RPMI8226 (cell line): ENCODE measurements around the gene CENATAC.
"Not testable (repeated sequence)": the region's sequence is repeated elsewhere in the genome, so short reads cannot be mapped to it uniquely, and the experiment has no call there.

Experiments used
- DNase-seq: peaks from one replicate; pipeline ENCODE4 v3.0.0-alpha.2; 2015

Gene CENATAC, protein sequence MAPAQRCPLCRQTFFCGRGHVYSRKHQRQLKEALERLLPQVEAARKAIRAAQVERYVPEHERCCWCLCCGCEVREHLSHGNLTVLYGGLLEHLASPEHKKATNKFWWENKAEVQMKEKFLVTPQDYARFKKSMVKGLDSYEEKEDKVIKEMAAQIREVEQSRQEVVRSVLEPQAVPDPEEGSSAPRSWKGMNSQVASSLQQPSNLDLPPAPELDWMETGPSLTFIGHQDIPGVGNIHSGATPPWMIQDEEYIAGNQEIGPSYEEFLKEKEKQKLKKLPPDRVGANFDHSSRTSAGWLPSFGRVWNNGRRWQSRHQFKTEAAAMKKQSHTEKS

DNA sequence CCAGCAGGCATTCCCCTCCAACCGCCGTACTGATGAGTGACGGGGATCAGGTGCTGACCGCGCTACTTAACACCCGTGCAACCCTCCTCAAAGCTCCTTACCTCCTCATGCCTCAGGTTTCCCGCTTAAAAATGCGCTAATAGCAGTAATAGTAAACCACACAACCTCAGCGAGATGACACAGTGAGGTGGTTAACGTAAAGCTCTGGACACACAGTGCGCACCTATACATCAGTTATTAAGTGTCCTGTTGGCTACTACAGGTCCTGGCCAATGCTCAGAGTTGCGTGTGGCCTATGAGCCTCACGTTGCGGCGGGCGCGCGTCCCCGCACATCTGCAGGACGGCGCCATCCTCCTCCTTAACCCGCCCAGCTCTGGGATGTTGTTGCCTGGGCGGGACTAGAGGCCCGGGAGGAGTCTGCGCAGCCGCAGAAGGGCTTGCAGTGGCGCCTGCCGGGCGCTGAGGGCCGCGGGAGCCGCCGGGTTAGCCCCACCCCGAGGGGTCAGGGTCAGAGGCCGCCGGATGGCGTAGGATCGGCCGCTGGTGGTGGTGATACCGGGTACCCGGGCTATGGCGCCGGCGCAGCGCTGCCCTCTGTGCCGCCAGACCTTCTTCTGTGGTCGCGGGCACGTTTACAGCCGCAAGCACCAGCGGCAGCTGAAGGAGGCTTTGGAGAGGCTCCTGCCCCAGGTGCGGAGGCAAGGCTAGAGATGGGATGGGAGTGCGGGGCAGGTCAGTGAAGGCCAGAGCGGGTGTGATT, at the start of gene CENATAC:
Gene CENATAC, plus strand, starts transcription at position 512 of the 761 bp plus-strand sequence. Its CDS starts 60 bp downstream, at position 572.
- peak; percentile 98 for DNase-seq

DNA sequence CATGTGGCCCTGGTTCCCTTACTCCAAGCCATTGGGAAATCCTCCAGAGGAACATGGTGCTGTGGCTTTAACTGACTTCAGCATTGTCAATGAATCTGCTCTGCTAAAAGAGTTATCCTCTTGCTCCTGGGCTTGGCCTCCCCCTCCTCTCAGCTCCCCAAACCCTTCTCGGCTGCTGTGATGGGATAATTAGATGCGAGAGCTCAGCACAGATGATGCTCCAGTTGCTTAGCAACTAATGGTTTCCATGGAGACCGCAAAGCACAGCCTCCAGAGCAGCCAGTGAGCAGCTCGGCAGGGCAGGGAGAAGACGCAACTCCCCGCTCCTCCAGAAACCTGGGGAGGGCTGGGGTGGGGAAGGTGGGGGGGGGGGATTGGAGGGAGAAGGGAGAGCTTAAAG, 44.7 kb upstream of the CENATAC start:
- peak; percentile 61 for DNase-seq

DNA sequence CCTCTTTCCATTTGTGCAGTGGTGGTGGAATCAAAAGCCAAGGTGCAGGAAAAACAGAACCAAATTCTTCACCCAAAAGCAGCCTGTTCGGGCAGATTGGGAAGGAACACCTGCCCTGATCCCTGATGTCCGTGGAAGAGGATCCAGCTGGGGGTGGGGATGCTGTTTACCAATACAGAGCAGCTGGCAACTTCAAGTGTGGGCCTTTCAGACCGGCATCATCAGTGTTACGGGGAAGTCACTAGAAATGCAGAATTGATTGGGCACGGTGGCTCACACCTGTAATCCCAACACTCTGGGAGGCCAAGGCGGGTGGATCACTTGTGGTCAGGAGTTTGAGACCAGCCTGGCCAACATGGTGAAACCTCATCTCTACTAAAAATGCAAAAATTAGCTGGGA, 44.0 kb upstream of the CENATAC start:
- DNase-seq = not testable (repeated sequence)

DNA sequence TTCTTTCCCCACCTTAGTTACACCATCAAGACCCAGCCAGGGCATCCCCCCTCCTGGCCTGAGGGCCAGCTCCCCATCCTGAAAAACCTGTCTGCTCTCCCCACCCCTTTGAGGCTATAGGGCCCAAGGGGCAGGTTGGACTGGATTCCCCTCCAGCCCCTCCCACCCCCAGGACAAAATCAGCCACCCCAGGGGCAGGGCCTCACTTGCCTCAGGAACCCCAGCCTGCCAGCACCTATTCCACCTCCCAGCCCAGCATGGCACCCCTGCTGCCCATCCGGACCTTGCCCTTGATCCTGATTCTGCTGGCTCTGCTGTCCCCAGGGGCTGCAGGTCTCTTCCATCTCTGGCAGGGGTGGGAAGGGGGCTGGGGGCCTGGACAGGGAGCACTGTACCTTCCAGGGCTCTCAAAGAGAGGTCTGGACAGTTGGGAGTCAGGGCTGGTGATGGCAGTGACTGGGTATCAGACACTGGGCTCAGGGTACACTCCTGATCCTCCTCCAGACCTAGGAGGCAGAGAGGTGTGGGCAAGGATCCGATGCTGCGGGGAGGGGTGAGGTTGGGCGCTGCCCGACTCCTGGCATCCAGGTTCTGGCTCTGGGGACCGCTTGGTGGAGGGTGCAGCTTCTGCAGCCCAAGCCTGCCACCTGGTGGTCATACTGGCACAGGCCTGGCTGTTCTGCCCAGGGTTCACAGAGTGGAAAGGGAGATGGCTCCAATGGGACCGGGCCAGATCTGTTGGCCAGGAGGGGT, 41.7 kb upstream of the CENATAC start, which contains the start of gene UPK2:
Gene UPK2, plus strand, starts transcription at position 205 of the 753 bp plus-strand sequence. Its CDS starts 53 bp downstream, at position 258.
- peak; percentile 89 for DNase-seq

DNA sequence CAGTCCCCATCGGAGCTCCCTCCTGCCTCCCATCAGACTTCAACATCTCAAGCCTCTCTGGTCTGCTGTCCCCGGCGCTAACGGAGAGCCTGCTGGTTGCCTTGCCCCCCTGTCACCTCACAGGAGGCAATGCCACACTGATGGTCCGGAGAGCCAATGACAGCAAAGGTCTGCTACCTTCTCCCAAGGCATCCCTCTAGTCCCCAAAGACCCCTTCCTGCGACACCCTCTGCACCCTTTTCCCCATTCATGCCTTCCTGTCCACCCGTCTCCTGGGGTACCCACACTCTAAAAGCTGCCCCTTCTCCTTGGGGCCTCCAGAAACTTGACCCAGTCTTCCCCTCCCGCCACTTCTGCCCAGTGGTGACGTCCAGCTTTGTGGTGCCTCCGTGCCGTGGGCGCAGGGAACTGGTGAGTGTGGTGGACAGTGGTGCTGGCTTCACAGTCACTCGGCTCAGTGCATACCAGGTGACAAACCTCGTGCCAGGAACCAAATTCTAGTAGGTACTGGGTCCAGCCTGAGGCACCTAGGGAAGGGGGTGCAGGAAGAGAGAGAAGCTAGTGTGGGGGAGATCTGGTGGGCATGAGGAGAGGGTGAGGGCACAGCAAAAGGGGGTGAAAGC, 41.0 kb upstream of the CENATAC start:
- DNase-seq = no peak

DNA sequence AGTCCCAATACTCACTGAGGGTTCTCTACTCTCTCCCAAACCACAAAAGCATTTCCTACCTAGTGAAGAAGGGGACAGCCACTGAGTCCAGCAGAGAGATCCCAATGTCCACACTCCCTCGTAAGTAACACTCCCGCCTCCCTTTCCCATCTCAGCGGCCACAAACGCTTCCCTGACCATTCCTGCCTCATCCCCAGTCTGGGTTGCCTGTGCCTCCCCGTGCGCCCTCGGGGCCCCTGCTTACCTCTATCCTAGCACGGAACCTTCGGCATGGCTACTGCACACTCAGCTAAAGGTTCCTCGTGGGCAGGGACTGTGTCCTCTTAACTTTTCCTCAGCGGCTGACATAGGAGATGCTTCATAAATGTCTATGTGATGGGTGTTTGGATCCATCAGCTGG, 40.4 kb upstream of the CENATAC start:
- DNase-seq = no peak

DNA sequence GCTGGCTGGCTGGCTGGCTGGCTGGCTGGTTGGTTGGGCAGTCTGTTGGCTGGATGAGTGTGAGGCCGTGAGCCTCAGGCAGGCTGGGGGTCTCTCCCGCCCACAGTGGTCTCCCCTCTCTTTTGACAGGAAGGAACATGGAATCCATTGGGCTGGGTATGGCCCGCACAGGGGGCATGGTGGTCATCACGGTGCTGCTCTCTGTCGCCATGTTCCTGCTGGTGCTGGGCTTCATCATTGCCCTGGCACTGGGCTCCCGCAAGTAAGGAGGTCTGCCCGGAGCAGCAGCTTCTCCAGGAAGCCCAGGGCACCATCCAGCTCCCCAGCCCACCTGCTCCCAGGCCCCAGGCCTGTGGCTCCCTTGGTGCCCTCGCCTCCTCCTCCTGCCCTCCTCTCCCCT, 40.0 kb upstream of the CENATAC start:
- DNase-seq = no peak

DNA sequence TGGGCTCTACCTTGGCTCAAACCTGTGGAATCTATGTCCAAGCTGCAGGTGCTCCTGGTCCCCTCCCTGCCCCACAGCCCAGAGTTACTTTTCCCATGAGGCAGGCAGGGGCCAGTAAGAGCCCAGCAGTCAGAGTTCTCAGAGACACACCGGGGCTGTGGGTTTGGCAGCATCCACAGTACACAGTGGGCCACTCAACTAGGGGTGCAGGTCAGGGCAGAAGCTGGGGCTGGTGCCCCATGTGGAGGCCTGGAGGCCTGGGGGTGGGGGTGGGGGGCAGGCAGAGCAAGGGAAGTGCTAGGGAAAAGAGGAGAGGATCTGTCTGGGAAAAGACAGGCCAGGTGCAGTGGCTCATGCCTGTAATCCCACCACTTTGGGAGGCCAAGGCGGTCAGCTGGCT, 39.4 kb upstream of the CENATAC start:
- no peak for DNase-seq

DNA sequence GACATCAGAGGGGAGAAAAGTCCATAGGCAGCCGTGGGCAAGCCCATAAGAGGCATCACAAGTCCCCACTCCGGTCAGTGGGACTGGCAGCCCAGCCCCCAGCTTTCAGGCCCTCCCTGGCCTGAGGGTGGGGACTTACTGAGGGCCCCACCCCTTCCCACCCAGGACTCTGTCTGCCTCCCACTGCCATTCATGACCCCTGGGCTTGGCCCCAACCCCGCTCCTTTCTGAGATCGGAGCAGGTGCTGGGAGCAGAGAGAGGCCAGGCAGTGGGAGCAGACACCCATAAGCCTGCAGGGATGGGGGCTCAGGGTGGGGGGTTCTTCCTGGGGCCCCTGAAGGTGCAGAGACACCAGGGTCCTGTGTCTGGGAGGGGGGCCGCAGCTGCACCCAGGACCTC, 36.7 kb upstream of the CENATAC start:
- DNase-seq = no peak

DNA sequence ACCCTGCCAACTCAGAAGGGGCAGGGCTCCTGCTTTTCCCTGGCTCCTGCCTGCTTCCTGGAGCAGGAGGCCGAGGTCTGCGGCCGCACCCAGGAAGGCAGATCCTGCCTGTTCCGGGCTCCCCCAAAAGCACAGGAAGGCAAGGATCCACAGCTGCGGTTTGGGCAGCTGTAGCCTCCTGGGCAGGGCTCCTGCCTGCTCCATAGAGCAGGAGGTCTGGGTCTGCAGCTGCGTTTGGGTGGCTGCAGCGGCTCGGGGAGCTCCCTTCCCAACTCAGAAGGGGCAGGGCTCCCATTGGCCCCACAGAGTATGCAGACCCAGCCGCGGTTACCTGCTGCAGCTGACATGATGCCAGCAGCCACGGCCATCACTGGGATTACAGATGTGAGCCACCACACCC, 36.3 kb upstream of the CENATAC start:
- DNase-seq = peak; percentile 41

DNA sequence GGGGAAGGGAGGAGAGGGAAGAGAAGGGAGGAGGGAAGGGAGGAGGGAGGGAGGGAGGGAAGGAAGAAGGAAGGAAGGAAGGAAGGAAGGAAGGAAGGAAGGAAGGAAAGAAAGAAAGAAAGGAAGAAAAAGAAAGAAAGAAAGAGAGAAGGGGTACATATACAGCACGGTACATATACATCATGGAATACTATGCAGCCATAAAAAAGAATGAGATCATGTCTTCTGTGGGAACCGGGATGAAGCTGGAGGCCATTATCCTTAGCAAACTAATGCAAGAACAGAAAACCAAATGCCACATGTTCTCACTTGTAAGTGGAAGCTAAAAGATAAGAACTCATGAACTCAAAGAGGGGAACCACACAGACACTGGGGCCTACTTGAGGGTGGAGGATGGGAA, 28.4 kb upstream of the CENATAC start:
- not testable (repeated sequence) for DNase-seq

DNA sequence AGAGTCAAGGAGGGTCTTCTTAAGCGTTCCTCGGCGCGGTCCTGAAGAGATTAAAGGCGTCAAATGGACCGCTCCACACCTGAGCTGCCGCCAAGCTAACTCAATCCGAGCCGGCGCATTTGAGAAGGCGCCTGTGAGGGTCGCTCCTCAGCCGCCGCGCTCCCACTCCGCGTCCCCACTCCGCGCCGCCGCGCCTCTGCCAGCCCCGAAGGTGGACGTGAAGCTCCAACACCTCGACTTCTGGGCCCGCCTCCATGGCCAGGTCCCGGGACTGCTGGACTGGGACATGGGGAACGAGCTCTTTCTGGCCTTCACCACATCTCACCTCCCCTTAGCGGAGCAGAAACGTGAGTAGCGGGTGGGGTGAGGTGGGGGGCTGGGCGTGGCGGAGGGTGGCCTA, 26.3 kb upstream of the CENATAC start, which contains the start of gene FOXR1:
Gene FOXR1, plus strand, starts transcription at position 116 of the 400 bp plus-strand sequence. Its CDS starts 171 bp downstream, at position 287.
- DNase-seq = no peak

DNA sequence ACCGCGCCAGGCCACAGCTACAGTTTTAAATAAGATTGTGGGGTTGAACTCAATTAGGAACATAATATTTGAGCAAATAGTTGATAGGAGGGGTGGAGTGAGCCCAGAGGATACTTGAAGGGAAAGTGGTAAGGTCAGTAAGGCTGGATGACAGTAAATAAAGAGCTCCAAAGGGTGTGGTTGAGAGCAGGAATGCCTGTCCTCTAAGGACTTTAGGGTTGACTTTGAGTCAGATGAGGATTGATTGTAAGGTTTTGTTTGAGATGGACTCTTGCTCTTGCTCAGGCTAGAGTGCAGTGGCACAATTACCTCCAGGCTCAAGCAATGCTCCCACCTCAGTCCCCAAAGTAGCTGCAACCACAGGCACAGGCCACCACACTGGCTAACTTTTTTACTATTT, 24.0 kb upstream of the CENATAC start:
- DNase-seq = no peak

DNA sequence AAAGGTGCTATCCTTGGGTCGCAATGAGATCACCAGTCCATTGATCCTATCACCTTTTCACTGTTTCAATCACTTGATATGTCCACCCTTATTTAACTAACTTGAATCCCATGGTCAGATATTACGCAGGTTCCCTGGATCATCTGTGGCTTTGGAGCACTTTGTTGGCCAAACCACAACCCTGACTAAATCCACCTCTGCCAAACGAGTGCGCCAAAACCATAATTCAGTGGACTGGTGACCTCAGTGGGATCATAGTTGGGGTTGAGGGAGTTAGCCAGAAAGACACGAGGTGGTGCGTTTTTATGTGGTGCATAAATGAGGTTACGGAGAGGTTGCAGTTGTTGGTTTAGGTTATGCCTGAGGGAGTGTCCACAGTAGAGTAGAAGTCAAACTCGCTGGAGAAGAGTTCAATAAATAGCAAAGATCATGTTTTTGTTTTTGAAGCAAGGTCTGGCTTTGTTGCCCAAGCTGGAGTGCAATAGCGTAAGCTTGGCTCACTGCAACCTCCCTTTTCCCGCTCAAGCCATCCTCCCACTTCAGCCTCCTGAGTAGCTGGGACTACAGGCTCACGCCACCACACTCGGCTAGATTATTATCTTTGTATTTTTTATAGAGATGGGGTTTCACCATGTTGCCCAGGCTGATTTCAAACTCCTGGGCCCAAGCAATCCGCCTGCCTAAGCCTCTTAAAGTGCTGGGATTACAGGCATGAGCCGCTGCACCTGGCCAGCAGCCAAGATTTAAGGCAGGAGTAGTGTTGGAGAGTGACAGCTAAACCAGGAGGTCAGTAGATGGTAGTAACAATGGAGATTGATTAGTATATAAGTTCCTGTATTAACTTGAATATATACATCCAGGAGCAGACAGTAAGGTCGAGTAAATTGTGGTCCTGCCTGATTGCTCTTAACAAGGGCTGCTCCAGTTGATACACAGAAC, 21.9 kb upstream of the CENATAC start:
- no peak for DNase-seq

DNA sequence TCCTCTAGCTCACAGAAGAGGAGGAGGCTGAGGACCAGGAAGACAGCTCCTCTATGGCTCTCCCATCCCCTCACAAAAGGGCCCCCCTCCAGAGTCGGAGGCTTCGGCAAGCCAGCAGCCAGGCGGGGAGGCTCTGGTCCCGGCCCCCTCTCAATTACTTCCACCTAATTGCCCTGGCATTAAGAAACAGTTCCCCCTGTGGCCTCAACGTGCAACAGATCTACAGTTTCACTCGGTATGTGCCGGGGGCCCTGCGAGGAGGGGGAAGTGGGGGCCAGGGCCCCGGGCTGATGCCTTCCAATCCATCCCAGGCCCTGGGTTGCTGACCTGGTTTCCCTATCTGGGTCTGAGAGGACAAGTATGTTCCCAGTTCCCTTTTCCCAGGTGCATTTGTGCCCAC, 18.5 kb upstream of the CENATAC start:
- peak; percentile 64 for DNase-seq

DNA sequence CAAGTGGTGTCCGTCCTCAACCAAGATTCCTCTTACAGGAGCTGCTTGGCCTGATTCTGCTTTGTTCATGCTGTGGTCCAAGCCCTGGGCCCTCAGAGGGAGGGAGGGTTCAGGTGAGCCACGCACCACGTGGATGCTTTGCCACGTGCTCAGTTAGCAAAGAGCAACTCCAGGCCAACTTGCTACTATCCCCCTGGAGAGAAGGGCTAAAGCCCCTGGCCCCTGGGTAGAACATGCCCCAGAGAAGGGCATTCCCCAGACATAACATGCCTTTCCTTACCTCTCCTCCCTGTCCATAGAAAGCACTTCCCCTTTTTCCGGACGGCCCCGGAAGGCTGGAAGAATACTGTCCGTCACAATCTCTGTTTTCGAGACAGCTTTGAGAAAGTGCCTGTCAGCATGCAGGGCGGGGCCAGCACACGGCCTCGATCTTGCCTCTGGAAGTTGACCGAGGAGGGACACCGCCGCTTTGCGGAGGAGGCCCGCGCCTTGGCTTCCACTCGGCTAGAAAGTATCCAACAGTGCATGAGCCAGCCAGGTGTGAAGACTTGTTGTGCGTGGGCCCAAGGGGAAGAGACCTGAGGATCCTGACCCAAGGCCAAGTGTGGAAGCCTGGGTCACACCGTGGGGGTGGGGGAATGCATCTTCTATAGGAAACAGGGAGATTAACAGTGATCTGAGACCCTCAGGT, 17.6 kb upstream of the CENATAC start:
- DNase-seq = peak; percentile 85

DNA sequence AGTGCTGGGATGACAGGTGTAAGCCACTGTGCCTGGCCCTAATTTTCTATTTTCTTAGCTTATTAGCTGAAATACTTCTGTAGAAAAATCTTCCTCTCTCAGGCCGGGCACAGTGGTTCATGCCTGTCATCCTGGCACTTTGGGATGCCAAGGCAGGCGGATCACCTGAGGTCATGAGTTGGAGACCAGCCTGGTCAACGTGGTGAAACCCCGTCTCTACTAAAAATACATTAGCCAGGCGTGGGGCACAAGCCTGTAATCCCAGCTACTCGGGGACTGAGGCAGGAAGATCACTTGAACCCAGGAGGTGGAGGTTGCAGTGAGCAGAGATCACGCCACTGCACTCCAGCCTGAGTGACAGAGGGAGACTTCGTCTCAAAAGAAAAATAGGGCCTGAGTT, 13.6 kb upstream of the CENATAC start:
- DNase-seq = not testable (repeated sequence)

DNA sequence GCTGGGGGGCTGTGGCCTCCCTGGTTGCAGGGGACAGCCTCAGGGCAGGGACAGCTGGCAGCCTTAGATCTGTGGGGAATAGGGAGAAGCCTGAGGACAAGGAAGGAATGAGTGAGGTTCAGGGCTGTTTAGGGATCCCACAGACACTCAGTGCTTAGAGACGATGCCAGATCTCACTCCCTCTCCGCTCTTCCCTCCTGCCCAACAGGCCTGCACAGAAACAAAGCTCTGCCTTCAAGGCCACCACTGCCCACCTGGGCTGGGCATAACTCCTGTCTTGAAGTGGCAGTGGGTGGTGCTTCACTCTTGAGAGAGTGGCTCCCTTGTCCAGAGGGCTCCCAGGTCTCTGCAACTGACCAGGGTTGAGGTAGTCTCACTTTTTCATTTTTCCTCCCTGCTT, 13.1 kb upstream of the CENATAC start:
- DNase-seq = no peak

DNA sequence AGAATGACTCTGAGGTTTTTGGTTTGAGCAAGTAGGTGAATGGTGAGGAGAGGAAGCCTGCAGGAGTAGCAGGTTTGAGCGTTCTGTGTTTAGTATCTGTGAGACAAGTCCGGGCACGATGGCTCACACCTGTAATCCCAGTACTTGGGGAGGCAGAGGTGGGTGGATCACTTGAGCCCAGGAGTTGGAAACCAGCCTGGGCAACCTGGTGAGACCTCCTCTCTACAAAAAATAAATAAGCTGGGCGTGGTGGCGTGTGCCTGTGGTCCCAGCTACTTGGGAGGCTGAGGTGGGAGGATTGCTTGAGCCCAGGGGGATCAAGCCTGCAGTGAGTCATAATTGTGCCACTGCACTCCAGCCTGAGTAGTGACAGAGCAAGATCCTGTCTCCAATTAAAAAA, 9.7 kb upstream of the CENATAC start:
- no peak for DNase-seq

DNA sequence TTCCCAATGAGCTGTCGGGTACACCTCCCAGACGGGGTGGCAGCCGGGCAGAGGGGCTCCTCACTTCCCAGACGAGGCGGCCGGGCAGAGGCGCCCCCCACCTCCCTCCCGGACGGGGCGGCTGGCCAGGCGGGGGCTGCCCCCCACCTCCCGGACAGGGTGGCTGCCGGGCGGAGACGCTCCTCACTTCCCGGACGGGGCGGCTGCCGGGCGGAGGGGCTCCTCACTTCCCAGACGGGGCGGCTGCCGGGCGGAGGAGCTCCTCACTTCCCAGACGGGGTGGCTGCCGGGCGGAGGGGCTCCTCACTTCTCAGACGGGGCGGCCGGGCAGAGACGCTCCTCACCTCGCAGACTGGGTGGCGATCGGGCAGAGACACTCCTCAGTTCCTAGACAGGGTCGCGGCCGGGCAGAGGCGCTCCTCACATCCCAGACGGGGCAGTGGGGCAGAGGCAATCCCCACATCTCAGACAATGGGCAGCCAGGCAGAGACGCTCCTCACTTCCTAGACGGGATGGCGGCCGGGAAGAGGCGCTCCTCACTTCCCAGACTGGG, 6.4 kb upstream of the CENATAC start:
- not testable (repeated sequence) for DNase-seq
